GM12864 (cell line): ENCODE measurements around the gene PTPRR.

ENCODE experiments used
- DNase-seq: peaks from one replicate; pipeline ENCODE4 v3.0.0-alpha.2; 2011; ENCODE audit warnings: low read depth
- H3K4me3 ChIP-seq: 2 replicates; pipeline ENCODE4 v1.5.1; 2011; ENCODE audit warnings: mild to moderate bottlenecking, low read depth, low read length, control low read depth
- CTCF ChIP-seq: IDR thresholded peaks from 2 replicates; pipeline ENCODE4 v1.5.1; 2011; ENCODE audit warnings: low read depth, mild to moderate bottlenecking, moderate library complexity, low read length, control low read depth, inconsistent platforms; ENCODE audit errors: missing control alignments

Gene PTPRR

GRCh38 chr12:70830221-70831061, 90.1 kb downstream of the PTPRR start:
- no peak for TF ChIP-seq CTCF
- H3K4me3 ChIP-seq: no peak overlapping the region
- DNase-seq: no peak

DNA sequence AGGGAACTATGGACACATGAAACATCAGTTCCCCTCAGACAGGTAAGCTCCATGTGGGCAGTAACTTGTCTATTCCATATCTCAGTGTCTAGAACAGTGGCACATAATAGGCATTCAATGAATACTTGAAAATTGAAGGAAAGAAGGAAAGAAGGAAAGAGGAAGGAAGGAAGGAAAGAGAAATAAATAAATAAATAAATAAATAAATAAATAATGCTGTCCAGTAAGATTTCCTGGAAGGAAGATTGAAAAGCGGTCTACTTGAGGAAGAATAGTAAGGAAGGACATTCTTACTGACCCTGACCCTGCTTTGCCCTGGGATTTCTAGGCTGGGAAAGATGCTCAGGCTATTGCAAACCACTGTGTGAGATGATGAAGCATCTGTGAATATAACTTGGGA, 91.5 kb downstream of the PTPRR start:
- no peak overlapping the region for H3K4me3 ChIP-seq
- no peak for DNase-seq
- TF ChIP-seq CTCF: no peak

GRCh38 chr12:70828351-70828750, 92.2 kb downstream of the PTPRR start:
- TF ChIP-seq CTCF: no peak
- no peak overlapping the region for H3K4me3 ChIP-seq
- no peak for DNase-seq

- no peak for TF ChIP-seq CTCF
- no peak for DNase-seq
- no peak overlapping the region for H3K4me3 ChIP-seq
Measured at GRCh38 chr12:70826156-70826555, 94.4 kb downstream of the PTPRR start.

GRCh38 chr12:70824511-70824910, 96.0 kb downstream of the PTPRR start:
- no peak for TF ChIP-seq CTCF
- DNase-seq: no peak

DNA sequence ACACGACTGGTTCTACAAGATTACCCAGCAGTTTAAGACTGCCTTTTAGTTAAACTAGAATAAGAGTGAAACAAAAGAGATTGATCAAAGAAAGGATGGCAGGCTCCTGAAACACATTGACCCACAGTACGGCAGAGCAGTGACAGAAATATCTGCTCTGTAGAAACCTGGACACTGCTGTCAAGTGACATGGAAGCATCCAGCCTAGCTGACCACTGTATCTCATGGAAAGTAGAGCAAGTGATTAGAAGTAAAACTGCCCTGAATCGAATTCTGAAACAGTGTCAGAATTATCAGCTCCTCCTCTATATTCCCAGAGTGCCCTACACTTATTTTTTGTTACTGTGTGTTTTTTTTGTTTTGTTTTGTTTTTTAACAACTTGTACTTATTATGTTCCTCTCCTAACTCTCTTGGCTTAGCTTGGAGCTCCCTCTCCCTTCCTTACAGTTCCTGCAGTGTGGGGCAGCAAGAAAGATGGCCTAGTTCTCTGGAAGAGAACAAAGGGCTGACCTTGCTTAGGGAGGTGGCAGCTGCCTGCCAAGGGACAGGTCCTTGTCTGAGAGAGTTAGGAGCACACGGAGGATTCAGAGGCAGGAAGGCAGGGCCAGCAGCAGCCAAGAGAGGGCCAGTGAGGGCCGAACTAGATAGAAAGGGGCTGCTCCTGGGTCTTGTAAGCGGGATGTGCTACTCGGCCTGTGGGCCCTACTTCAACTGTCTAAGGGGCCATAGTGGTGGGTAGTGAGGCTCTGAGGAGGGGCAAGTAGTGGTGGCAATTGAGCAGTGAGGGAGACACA, 97.2 kb downstream of the PTPRR start:
- TF ChIP-seq CTCF: no peak
- no peak for DNase-seq
- no peak overlapping the region for H3K4me3 ChIP-seq

More at GRCh38 chr12:70824511-70824910, 96.0 kb downstream of the PTPRR start:
- no peak overlapping the region for H3K4me3 ChIP-seq
